DMS 273 (cell line): ENCODE data around the gene ACSS3.
"Not testable (repeated sequence)": the region's sequence is repeated elsewhere in the genome, so short reads cannot be mapped to it uniquely, and the experiment has no call there.

Source experiments
- DNase-seq: peaks from one replicate; lab custom pipeline; 2025; ENCODE audit not compliant: unreplicated experiment; lab: John Stamatoyannopoulos, UW

ACSS3 gene

GRCh38 chr12:81164827-81165226, 86.9 kb downstream of the ACSS3 start:
- no peak for DNase-seq

GRCh38 chr12:81166790-81167189, 88.9 kb downstream of the ACSS3 start:
- DNase-seq, result no peak

GRCh38 chr12:81167694-81168093, 89.8 kb downstream of the ACSS3 start:
- no peak for DNase-seq

- DNase-seq, result no peak
Measured at GRCh38 chr12:81168445-81168844, 90.6 kb downstream of the ACSS3 start.

- no peak for DNase-seq
Measured at GRCh38 chr12:81170072-81170471, 92.2 kb downstream of the ACSS3 start.

- no peak for DNase-seq
Measured at GRCh38 chr12:81172851-81173250, 95.0 kb downstream of the ACSS3 start.

- no peak for DNase-seq
Measured at GRCh38 chr12:81174664-81175063, 96.8 kb downstream of the ACSS3 start.

- peak; percentile 1 for DNase-seq
Measured at GRCh38 chr12:81176796-81177195, 98.9 kb downstream of the ACSS3 start.

- no peak for DNase-seq
Measured at GRCh38 chr12:81181691-81182090, 103.8 kb downstream of the ACSS3 start.

GRCh38 chr12:81187686-81188085, 109.8 kb downstream of the ACSS3 start:
- DNase-seq, result no peak

- no peak for DNase-seq
Measured at GRCh38 chr12:81196595-81196994, 118.7 kb downstream of the ACSS3 start.

- DNase-seq, result not testable (repeated sequence)
Measured at GRCh38 chr12:81200561-81200960, 122.7 kb downstream of the ACSS3 start.

GRCh38 chr12:81203671-81204204, 125.9 kb downstream of the ACSS3 start:
- DNase-seq, result no peak

- DNase-seq, result no peak
Measured at GRCh38 chr12:81205416-81205815, 127.5 kb downstream of the ACSS3 start.

GRCh38 chr12:81206429-81206828, 128.6 kb downstream of the ACSS3 start:
- peak; percentile 63 for DNase-seq

GRCh38 chr12:81207173-81207572, 129.3 kb downstream of the ACSS3 start:
- no peak for DNase-seq

- DNase-seq, result no peak
Measured at GRCh38 chr12:81207664-81208063, 129.8 kb downstream of the ACSS3 start.

GRCh38 chr12:81208187-81208911, 130.5 kb downstream of the ACSS3 start:
- peak; percentile 2 for DNase-seq

- DNase-seq, result no peak
Measured at GRCh38 chr12:81209012-81209411, 131.1 kb downstream of the ACSS3 start.

- peak; percentile 8 for DNase-seq
Measured at GRCh38 chr12:81209772-81210225, 131.9 kb downstream of the ACSS3 start.

- no peak for DNase-seq
Measured at GRCh38 chr12:81211306-81211705, 133.4 kb downstream of the ACSS3 start.

GRCh38 chr12:81212996-81213696, 135.3 kb downstream of the ACSS3 start:
- DNase-seq, result no peak
